A673 (cell line): Measurements from ENCODE around the gene TPGS1.

Source experiments
- EZH2 ChIP-seq: fragments of 200-600 bp; sonication (generic); IDR thresholded peaks from 2 replicates; pipeline ENCODE4 v1.6.1; 2017; ENCODE audit warnings: borderline replicate concordance, low read depth, mild to moderate bottlenecking, mixed read lengths, antibody characterized with exemption, low read length; ENCODE audit not compliant: poor library complexity, severe bottlenecking
- TF ChIP-seq, protein P1 (sequence below): fragments of 300-800, 200-600 bp; sonication (generic); conservative IDR thresholded peaks from 2 replicates; pipeline ENCODE4 v1.5.1; 2017; ENCODE audit warnings: low read depth, mild to moderate bottlenecking, antibody characterized with exemption, low read length, moderate library complexity, mixed read lengths

DNA sequence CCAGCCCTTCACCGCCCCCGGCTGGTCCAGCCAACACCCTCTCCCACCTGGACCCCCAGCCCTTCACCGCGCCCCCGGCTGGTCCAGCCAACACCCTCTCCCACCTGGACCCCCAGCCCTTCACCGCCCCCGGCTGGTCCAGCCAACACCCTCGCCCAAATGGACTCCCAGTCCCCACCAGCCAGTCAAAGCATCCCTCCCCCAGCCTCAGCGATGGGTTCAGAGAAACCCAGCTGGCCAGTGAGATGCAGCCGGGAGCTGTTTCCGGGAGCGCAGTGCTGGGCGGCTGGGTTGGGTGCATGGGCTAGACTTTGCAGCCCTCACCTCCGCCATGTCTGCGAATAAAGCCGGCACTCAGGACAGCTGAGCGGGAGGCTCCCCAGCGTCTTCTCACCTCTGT, 17.7 kb downstream of the TPGS1 start:
- TF ChIP-seq, protein P1, sequence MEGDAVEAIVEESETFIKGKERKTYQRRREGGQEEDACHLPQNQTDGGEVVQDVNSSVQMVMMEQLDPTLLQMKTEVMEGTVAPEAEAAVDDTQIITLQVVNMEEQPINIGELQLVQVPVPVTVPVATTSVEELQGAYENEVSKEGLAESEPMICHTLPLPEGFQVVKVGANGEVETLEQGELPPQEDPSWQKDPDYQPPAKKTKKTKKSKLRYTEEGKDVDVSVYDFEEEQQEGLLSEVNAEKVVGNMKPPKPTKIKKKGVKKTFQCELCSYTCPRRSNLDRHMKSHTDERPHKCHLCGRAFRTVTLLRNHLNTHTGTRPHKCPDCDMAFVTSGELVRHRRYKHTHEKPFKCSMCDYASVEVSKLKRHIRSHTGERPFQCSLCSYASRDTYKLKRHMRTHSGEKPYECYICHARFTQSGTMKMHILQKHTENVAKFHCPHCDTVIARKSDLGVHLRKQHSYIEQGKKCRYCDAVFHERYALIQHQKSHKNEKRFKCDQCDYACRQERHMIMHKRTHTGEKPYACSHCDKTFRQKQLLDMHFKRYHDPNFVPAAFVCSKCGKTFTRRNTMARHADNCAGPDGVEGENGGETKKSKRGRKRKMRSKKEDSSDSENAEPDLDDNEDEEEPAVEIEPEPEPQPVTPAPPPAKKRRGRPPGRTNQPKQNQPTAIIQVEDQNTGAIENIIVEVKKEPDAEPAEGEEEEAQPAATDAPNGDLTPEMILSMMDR = no peak
- no peak for TF ChIP-seq EZH2
